Measurements from ENCODE around the gene AGFG2. TPM values are rescaled to one million over a fixed set of nuclear protein-coding genes. Genes with fewer than 3 reads are reported as not detected.

Gene AGFG2
- total and polyA plus RNA-seq, 2 of the 13 experiments (the other 11 are each of a cell fraction or from before 2014, with no cell fraction given) = 125 to 132 TPM

DNA sequence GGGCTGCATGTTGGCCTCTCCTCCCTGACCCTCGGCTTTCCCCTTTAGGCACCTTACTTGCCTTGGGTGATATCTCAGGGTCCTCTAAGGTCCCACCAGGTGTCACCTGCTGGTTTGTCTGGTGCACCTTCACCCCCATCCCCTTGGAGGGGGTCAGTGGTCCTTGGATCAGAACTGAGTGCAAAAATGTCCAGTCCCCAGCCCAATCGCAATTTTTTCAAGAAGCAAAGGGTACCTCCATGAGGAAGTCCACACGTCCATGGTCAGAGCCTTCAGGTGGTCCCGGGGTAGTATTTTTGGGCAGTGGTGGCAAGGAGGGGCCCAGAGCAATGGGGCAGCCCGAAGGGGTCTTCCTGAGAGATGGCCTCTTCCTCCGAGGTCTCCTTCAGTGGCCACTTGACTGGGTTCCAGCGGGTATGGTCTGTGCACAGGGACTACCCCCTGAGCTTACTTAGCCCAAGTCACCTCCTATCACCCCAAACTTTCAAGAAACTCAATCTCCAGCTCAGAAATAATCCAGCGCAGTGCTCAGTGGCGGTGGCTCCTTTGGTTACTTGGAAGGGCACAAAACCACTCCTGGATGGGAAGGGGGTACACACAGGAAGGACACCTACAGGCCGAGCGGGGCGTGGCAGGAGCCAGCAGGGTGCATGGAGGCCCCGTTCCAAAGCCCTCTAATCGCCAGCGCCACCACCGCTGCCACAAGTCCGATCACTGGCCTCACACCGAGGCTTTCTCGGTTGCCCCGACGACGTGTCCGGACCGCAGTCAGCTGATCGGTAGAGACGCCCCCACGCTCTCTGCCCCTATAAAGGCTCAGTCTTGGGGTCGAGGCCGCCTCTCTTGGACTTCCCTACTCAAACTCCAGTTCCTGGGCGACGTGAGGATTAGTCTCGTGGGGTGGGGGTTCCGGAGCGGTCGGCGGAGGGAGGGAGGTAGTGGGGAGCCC lies 30.2 kb downstream of the AGFG2 start (continued):
- TF ChIP-seq, protein P1, sequence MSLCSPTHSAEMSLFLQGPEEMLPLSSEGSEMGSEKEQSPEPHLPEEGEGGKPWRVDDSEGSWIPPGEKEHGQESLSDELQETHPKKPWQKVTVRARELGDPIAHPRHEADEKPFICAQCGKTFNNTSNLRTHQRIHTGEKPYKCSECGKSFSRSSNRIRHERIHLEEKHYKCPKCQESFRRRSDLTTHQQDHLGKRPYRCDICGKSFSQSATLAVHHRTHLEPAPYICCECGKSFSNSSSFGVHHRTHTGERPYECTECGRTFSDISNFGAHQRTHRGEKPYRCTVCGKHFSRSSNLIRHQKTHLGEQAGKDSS (CRISPR knock-in tag; IDR thresholded peaks at IDR 0.05; ENCODE audit: borderline replicate concordance, low read depth) = peak; percentile 97
- TF ChIP-seq PRMT3 (CRISPR knock-in tag; IDR thresholded peaks at IDR 0.05; ENCODE audit: borderline replicate concordance, low read depth) (no peak), MIER2 (CRISPR knock-in tag; IDR thresholded peaks at IDR 0.05) (peak; percentile 38; the same call in 1 of the 2 replicates), JUNB (CRISPR knock-in tag; IDR thresholded peaks at IDR 0.05; ENCODE audit: borderline replicate concordance) (no peak; the same call in 1 of the 2 replicates), HNRNPK (IDR thresholded peaks at IDR 0.05; ENCODE audit: low read depth, low read length, poor library complexity, severe bottlenecking) (no peak), ZNF451 (CRISPR knock-in tag; IDR thresholded peaks at IDR 0.05) (peak; percentile 27), ZBTB38 (CRISPR knock-in tag; IDR thresholded peaks at IDR 0.05) (peak; percentile 13; the same call in 1 of the 2 replicates), SRF (IDR thresholded peaks at IDR 0.05; ENCODE audit: low read depth, low read length) (no peak; the same call in 1 of the 2 replicates), THAP9 (CRISPR knock-in tag; IDR thresholded peaks at IDR 0.05; ENCODE audit: borderline replicate concordance) (peak; percentile 43; the same call in 1 of the 2 replicates), YEATS4 (CRISPR knock-in tag; IDR thresholded peaks at IDR 0.05; ENCODE audit: borderline replicate concordance) (peak; percentile 56)
- TF ChIP-seq, protein P2, sequence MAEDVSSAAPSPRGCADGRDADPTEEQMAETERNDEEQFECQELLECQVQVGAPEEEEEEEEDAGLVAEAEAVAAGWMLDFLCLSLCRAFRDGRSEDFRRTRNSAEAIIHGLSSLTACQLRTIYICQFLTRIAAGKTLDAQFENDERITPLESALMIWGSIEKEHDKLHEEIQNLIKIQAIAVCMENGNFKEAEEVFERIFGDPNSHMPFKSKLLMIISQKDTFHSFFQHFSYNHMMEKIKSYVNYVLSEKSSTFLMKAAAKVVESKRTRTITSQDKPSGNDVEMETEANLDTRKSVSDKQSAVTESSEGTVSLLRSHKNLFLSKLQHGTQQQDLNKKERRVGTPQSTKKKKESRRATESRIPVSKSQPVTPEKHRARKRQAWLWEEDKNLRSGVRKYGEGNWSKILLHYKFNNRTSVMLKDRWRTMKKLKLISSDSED (CRISPR knock-in tag; IDR thresholded peaks at IDR 0.05) = peak; percentile 34; the same call in 1 of the 2 replicates
- TF ChIP-seq, protein P3, sequence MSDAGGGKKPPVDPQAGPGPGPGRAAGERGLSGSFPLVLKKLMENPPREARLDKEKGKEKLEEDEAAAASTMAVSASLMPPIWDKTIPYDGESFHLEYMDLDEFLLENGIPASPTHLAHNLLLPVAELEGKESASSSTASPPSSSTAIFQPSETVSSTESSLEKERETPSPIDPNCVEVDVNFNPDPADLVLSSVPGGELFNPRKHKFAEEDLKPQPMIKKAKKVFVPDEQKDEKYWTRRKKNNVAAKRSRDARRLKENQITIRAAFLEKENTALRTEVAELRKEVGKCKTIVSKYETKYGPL (CRISPR knock-in tag; IDR thresholded peaks at IDR 0.05) = peak; percentile 17; the same call in 1 of the 2 replicates
- TF ChIP-seq, protein P4, sequence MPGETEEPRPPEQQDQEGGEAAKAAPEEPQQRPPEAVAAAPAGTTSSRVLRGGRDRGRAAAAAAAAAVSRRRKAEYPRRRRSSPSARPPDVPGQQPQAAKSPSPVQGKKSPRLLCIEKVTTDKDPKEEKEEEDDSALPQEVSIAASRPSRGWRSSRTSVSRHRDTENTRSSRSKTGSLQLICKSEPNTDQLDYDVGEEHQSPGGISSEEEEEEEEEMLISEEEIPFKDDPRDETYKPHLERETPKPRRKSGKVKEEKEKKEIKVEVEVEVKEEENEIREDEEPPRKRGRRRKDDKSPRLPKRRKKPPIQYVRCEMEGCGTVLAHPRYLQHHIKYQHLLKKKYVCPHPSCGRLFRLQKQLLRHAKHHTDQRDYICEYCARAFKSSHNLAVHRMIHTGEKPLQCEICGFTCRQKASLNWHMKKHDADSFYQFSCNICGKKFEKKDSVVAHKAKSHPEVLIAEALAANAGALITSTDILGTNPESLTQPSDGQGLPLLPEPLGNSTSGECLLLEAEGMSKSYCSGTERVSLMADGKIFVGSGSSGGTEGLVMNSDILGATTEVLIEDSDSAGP (CRISPR knock-in tag; IDR thresholded peaks at IDR 0.05; ENCODE audit: borderline replicate concordance) = no peak; the same call in 1 of the 2 replicates
- TF ChIP-seq, protein P5, sequence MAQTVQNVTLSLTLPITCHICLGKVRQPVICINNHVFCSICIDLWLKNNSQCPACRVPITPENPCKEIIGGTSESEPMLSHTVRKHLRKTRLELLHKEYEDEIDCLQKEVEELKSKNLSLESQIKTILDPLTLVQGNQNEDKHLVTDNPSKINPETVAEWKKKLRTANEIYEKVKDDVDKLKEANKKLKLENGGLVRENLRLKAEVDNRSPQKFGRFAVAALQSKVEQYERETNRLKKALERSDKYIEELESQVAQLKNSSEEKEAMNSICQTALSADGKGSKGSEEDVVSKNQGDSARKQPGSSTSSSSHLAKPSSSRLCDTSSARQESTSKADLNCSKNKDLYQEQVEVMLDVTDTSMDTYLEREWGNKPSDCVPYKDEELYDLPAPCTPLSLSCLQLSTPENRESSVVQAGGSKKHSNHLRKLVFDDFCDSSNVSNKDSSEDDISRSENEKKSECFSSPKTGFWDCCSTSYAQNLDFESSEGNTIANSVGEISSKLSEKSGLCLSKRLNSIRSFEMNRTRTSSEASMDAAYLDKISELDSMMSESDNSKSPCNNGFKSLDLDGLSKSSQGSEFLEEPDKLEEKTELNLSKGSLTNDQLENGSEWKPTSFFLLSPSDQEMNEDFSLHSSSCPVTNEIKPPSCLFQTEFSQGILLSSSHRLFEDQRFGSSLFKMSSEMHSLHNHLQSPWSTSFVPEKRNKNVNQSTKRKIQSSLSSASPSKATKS (CRISPR knock-in tag; IDR thresholded peaks at IDR 0.05) = 0 out of 2 replicates have a peak, but pooled peaks have one; percentile 16
